Colonic mucosa (tissue), 4 donors: ENCODE results near the gene AMZ1. TPM values are rescaled to one million over a fixed set of nuclear protein-coding genes. Genes with fewer than 3 reads are reported as not detected.
A peak's percentile ranks its signal among the peaks of the same experiment; 100 is the strongest.

Source experiments
- DNase-seq: peaks from one replicate; pipeline ENCODE4 v3.0.0-alpha.2; 2020
- H3K27ac ChIP-seq: fragments of 200-600 bp; one replicate; pipeline ENCODE4 v1.8.0; 2021
- H3K27me3 ChIP-seq: fragments of 200-600 bp; one replicate; pipeline ENCODE4 v1.8.0; 2021
- H3K36me3 ChIP-seq: fragments of 200-600 bp; one replicate; pipeline ENCODE4 v1.8.0; 2021
- H3K4me1 ChIP-seq: fragments of 200-600 bp; one replicate; pipeline ENCODE4 v1.8.0; 2021; ENCODE audit warnings: mild to moderate bottlenecking
- H3K4me3 ChIP-seq: fragments of 200-600 bp; one replicate; pipeline ENCODE4 v1.8.0; 2021
- H3K9ac ChIP-seq, 2 donors: one replicate each; pipeline ENCODE4 v1.7.0; 2013; ENCODE audit warnings: control low read depth in 2 of 2, low read depth in 2 of 2, low read length in 2 of 2
- H3K9me3 ChIP-seq: fragments of 200-600 bp; one replicate; pipeline ENCODE4 v1.8.0; 2021
- intact Hi-C: fragments of 100-400 bp; cut with DNase I; formaldehyde crosslinking; loops from one replicate; pipeline ENCODE4 v1.14.1; 2022
- total RNA-seq, 2 donors: library from RNA; stranded (reverse); fragmentation: NEBNext Ultra II Directional in 1 of 2; extraction: Animal tissue kit (Norgen Biotek cat#: 25700) in 1 of 2; gene quantifications; one replicate each; pipeline ENCODE4 v1.2.1, GENCODE V29; 2021
- TF ChIP-seq, protein P1 (sequence below): fragments of 200-600 bp; IDR thresholded peaks from one replicate; pipeline ENCODE4 v1.8.0; 2022; ENCODE audit warnings: antibody characterized with exemption, mild to moderate bottlenecking
- donor health status: healthy.
- donor health status: DM: no; HTN: no; CAD: no.
- donor health status: DM: no; HTN: no; CAD: no.

The AMZ1 gene
- total RNA-seq, 2 donors from 2014 or later = 0.08 TPM; not detected in 1

DNA sequence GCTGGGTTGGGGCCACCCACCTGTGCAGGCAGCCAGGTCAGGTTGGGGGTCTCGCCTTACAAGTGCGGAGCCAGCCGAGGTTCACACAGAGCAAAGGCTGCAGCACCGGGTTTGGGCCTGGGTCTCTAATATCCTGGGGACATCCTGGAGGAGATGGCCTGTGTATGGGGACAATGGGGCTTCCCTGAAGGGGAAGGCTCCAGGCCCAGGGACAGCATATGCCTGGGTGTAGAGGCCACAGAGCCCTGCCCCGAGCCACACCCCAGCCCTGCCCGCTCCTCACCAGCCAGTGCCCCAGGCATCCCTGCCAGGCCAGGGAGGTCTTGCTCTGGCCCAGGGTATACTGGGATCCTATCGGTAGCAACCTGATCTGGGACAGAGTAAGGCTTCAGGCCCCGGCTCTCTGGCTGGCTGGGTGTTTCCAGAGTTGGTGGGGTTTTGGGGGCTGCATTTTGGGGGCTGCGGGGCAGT lies 47.1 kb upstream of the AMZ1 start:
- H3K4me1 ChIP-seq = no peaks in the 10 kb centered on the region
- H3K36me3 ChIP-seq = no peaks in the 10 kb centered on the region
- no peaks in the 10 kb centered on the region for H3K9me3 ChIP-seq
- H3K27ac ChIP-seq = peak overlapping the region; percentile 44
- TF ChIP-seq, protein P1, sequence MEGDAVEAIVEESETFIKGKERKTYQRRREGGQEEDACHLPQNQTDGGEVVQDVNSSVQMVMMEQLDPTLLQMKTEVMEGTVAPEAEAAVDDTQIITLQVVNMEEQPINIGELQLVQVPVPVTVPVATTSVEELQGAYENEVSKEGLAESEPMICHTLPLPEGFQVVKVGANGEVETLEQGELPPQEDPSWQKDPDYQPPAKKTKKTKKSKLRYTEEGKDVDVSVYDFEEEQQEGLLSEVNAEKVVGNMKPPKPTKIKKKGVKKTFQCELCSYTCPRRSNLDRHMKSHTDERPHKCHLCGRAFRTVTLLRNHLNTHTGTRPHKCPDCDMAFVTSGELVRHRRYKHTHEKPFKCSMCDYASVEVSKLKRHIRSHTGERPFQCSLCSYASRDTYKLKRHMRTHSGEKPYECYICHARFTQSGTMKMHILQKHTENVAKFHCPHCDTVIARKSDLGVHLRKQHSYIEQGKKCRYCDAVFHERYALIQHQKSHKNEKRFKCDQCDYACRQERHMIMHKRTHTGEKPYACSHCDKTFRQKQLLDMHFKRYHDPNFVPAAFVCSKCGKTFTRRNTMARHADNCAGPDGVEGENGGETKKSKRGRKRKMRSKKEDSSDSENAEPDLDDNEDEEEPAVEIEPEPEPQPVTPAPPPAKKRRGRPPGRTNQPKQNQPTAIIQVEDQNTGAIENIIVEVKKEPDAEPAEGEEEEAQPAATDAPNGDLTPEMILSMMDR = no peak
- no peak for DNase-seq
- intact Hi-C loops = no loop called here
- peak overlapping the region in 1 of 2 donors; percentile 49 for H3K9ac ChIP-seq
- no peaks in the 10 kb centered on the region for H3K27me3 ChIP-seq
- no peak overlapping the region for H3K4me3 ChIP-seq

DNA sequence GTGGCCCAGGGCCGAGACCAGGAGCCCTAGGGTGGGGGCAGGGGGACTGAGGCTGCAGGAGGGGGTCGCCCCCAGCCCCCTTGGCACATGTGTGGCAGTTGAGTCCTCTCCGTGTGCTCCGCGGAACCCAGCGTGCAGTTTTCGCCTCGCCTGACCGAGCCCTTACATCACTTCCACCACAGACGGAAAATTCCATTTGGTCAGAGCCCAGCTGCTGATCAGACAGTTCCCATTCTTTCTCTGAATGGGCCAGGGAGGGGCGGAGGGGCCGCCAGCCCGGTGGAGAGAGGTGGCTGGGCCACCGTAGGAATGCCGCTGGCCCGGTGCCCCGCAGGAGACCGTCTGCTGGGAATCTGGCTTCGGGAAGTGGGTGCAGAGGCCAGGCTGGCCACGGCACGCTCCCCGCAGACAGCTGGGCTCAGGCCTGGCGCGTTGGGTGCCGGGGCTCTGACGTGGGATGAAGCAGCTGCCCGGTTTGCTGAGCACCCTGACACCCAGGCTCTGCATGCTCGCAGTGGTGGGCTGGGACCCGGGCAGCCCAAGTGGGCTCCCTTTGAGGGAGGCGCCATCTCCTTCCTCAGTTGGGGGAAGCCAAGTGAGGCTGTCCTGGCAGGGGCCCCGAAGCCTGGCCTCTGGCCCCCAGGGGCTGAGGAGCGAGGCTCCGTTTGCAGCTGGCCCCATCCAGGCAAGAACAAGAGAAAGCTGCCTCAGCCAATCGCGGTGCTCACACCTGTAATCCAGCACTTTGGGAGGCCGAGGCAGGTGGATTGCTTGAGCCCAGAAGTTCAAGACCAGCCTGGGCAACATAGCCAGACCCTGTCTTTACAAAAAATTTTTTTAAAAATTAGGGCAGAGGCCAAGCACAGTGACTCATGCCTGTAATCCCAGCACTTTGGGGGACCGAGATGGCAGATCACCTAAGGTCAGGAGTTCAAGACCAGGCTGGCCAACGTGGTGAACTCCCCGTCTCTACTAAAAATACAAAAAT lies 46.3 kb upstream of the AMZ1 start:
- peak; percentile 64 for DNase-seq
- Histone ChIP-seq H3K4me1 (no peaks in the 10 kb centered on the region), H3K36me3 (no peaks in the 10 kb centered on the region), H3K27ac (peak overlapping the region; percentile 44), H3K9ac (peak overlapping the region in 1 of 2 donors; percentile 46), H3K4me3 (no peak overlapping the region), H3K27me3 (no peaks in the 10 kb centered on the region), H3K9me3 (no peaks in the 10 kb centered on the region)
- intact Hi-C loops = no loop called here
- TF ChIP-seq, protein P1 = no peak

DNA sequence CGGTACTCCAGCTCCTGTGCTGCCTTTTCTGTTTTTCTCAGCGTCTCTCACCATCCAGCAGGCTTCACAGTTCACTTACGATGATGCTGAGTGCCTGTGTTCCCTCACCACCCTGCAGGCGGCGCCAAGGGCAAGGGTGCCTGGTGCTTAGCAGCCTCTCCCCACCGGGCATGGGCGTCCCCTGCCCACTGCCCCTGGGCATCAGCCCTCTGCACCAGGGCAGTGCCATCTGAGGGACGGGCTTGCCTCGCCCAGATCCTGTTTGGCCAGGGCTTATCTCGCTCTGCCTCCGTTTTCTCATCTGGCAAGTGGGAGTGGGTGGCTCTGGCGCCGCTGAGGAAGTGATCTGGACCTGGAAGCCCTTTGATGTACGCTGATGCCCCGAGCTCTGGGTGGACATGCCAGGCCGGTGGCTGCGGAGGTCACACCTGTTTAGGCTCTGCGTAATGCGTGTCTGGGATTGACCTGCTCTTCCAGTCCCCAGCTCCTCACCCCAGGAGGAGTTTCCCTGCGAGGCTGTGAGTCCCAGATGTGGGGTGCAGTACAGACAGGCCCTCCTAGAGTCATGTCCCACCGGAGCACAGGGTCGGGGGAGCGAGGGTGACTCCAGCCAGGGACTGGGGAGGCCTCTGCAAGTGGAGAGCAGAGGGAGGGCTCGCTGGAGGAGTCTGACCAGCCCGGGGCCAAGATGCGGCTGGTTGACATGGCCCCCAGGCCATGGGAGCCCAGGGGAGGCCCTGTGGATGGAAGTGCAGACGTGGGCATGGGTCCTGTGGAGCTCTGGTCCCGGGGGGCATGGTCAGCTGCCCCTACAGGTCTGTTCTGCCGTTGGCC lies 44.4 kb upstream of the AMZ1 start:
- H3K9ac ChIP-seq = no peak overlapping the region
- no peaks in the 10 kb centered on the region for H3K27me3 ChIP-seq
- H3K9me3 ChIP-seq = no peaks in the 10 kb centered on the region
- no peaks in the 10 kb centered on the region for H3K4me1 ChIP-seq
- intact Hi-C loops = no loop called here
- TF ChIP-seq, protein P1 = no peak
- no peak for DNase-seq
- no peak overlapping the region for H3K27ac ChIP-seq
- no peak overlapping the region for H3K4me3 ChIP-seq
- no peaks in the 10 kb centered on the region for H3K36me3 ChIP-seq

DNA sequence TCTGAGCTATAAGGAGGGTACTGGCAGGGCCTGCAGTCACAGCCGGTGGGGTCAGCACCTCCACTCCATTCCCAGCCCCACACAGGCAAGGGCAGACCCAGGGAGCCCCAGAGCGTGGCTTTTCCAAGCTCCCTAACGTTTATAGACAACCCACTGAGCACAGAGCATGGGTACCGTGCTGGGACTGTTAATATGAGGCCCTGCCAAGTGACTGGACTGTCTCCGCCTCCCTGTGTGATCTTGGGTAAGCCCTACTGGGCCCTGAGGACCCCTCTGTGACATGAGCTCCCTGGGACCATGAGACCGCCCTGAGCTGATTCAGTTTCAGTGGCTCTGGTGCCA lies 43.8 kb upstream of the AMZ1 start:
- TF ChIP-seq, protein P1 = no peak
- Histone ChIP-seq H3K27me3 (no peaks in the 10 kb centered on the region), H3K9ac (no peak overlapping the region), H3K27ac (no peak overlapping the region), H3K36me3 (no peaks in the 10 kb centered on the region), H3K4me1 (no peaks in the 10 kb centered on the region), H3K9me3 (no peaks in the 10 kb centered on the region), H3K4me3 (no peak overlapping the region)
- DNase-seq = no peak
- intact Hi-C loops = no loop called here

DNA sequence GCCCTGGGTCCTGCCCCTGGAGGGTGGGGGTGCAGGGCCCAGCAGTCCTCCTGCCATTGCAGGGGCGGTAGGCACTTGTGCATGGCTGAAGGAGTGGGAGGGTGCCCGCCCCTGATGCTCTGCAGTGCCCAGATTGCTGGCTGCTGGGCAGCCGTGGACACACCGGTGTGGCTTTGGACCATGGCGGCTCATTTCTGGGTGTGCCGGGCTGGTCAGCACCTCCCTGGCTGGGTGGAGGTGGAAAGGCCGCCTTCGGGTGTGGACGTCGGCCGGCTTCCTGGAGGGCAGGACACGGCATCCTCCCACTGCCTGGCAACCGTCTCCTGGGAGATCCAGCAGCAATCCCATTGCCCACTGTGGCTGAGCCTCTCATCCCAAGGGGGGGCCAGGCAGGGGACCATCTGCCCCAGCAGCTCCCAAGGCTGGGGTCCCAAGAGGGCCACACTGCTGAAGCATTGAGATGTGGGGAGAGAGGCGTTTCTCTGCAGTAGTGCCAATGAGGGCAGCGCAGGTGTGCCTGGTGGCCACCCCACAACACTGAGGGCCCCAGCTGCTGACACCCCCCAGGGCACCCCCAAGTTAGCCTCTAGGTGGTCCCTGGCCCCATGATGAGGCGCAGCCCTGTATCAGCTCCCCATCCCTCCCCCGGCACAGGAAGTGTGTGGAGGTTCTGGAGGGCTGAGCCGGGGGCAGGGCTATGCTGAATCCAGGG lies 43.3 kb upstream of the AMZ1 start:
- no peaks in the 10 kb centered on the region for H3K4me1 ChIP-seq
- intact Hi-C loops = no loop called here
- no peak overlapping the region for H3K27ac ChIP-seq
- no peaks in the 10 kb centered on the region for H3K9me3 ChIP-seq
- H3K4me3 ChIP-seq = no peak overlapping the region
- DNase-seq = no peak
- no peaks in the 10 kb centered on the region for H3K27me3 ChIP-seq
- TF ChIP-seq, protein P1 = no peak
- H3K36me3 ChIP-seq = no peaks in the 10 kb centered on the region
- no peak overlapping the region for H3K9ac ChIP-seq
